Ramos (cell line): ENCODE results near the gene EXOC3L2.

Experiments used
- in situ Hi-C: fragments of 300-500 bp; cut with MboI; formaldehyde crosslinking; loops from one replicate; pipeline ENCODE4 v1.14.3; 2022; ENCODE audit warnings: low sequenced_read_pairs; ENCODE audit not compliant: unreplicated experiment

Gene EXOC3L2

GRCh38 chr19:45164577-45165335 is 80.5 kb downstream of the EXOC3L2 start:
- in situ Hi-C loops, result no loop called here

GRCh38 chr19:45163751-45164460 is 81.3 kb downstream of the EXOC3L2 start:
- in situ Hi-C loops, result no loop called here

DNA sequence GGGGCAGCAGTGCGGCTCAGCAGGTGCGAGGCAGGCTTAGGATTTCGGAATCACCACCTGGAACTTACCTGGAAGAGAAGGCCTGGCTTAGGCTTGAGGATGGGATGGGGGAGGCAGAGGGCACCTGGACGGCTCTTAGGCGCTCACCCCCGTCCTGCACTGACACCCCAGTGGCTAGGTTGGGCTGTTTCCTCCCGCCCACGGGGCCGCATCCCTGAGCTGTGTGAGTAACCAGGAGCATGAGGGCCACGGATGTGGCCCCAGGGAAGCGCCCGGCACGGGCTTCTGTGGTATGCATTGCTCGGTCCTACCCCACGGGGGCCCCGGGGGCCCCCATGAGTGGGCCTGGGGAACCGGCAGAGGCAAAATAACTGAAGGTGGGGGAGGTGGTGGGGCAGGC is 82.1 kb downstream of the EXOC3L2 start:
- in situ Hi-C loops, result no loop called here

DNA sequence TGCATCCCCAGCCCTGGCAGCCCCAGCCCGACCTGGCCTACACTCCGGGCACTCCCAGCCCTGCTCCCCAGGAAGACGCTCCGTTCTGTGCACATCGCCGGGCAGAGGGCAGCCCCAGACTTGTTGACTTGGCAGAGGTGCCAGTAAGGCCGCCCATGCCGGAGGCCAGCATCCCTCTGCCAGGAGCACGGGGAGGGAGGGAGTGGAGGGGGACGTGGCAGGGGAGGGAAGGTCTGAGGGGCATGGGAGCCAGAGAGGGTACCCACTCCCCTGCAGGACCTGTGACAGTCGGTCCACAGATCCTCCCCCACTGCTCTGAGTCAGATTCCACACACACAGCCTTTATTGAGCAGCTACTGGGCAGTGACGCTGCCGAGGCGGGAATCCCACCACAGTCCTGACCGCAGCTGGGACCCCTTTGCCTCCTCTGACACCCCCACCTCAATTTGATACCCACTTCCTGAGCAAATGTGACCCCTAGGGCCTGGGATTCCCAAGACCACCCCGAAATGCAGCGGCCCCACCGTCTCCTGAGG is 82.5 kb downstream of the EXOC3L2 start:
- in situ Hi-C loops, result no loop called here
